ENCODE data around the gene FHDC1. TPM values are rescaled to one million over a fixed set of nuclear protein-coding genes. Genes with fewer than 3 reads are reported as not detected.

The FHDC1 gene
- total RNA-seq, 2 experiments from 2014 or later: 0.12 to 0.14 TPM

GRCh38 chr4:152968806-152969394 is 32.8 kb downstream of the FHDC1 start:
- Mint-ChIP-seq H3K27me3 (peaks cover 4% of the 10 kb centered on the region), H3K4me1 (no peaks in the 10 kb centered on the region), H3K36me3 (no peaks in the 10 kb centered on the region), H3K9me3 (ENCODE audit: low read depth) (no peaks in the 10 kb centered on the region), H3K4me3 (no peak overlapping the region), H3K27ac (no peak overlapping the region)
- CTCF ChIA-PET: interaction anchor here (1.2 kb wide), 1 partner anchor 122 kb away, joined by 4 read pairs; no protein-coding TSS in a partner anchor
- ATAC-seq (no peak), DNase-seq (no peak)

GRCh38 chr4:152970102-152970820 is 34.1 kb downstream of the FHDC1 start:
- Mint-ChIP-seq H3K4me1 (no peaks in the 10 kb centered on the region), H3K36me3 (no peaks in the 10 kb centered on the region), H3K27me3 (no peaks in the 10 kb centered on the region), H3K4me3 (no peak overlapping the region), H3K9me3 (ENCODE audit: low read depth) (no peaks in the 10 kb centered on the region), H3K27ac (no peak overlapping the region)
- CTCF ChIA-PET: interaction anchor here (1.2 kb wide), 1 partner anchor 124 kb away, joined by 4 read pairs; no protein-coding TSS in a partner anchor
- no peak for ATAC-seq
- DNase-seq: no peak

- H3K4me1 Mint-ChIP-seq: no peaks in the 10 kb centered on the region
- no peaks in the 10 kb centered on the region for H3K9me3 Mint-ChIP-seq (ENCODE audit: low read depth)
- CTCF ChIA-PET: no interaction called here
- ATAC-seq: no peak
- H3K27ac Mint-ChIP-seq: no peak overlapping the region
- H3K4me3 Mint-ChIP-seq: no peak overlapping the region
- H3K27me3 Mint-ChIP-seq: no peaks in the 10 kb centered on the region
- no peak for DNase-seq
- H3K36me3 Mint-ChIP-seq: no peaks in the 10 kb centered on the region
These were observed 34.9 kb downstream of the FHDC1 start for GRCh38 chr4:152971053-152971452.

- Mint-ChIP-seq H3K9me3 (ENCODE audit: low read depth) (no peaks in the 10 kb centered on the region), H3K4me1 (no peaks in the 10 kb centered on the region), H3K27ac (no peak overlapping the region), H3K36me3 (no peaks in the 10 kb centered on the region), H3K4me3 (no peak overlapping the region), H3K27me3 (peaks cover 2% of the 10 kb centered on the region)
- DNase-seq (no peak), ATAC-seq (no peak)
- CTCF ChIA-PET: no interaction called here
These were observed 36.9 kb downstream of the FHDC1 start for GRCh38 chr4:152972821-152973628.

GRCh38 chr4:152973629-152974467 is 37.7 kb downstream of the FHDC1 start:
- H3K4me3 Mint-ChIP-seq: no peak overlapping the region
- no peaks in the 10 kb centered on the region for H3K9me3 Mint-ChIP-seq (ENCODE audit: low read depth)
- DNase-seq (no peak), ATAC-seq (no peak)
- H3K36me3 Mint-ChIP-seq: no peaks in the 10 kb centered on the region
- peaks cover 6% of the 10 kb centered on the region for H3K27me3 Mint-ChIP-seq
- H3K27ac Mint-ChIP-seq: no peak overlapping the region
- CTCF ChIA-PET: no interaction called here
- no peaks in the 10 kb centered on the region for H3K4me1 Mint-ChIP-seq

GRCh38 chr4:152974468-152975379 is 38.6 kb downstream of the FHDC1 start:
- Mint-ChIP-seq H3K4me3 (no peak overlapping the region), H3K36me3 (no peaks in the 10 kb centered on the region), H3K9me3 (ENCODE audit: low read depth) (no peaks in the 10 kb centered on the region), H3K4me1 (no peaks in the 10 kb centered on the region), H3K27me3 (peaks cover 6% of the 10 kb centered on the region), H3K27ac (no peak overlapping the region)
- no peak for DNase-seq
- CTCF ChIA-PET: no interaction called here
- ATAC-seq: no peak

- ATAC-seq (no peak), DNase-seq (no peak)
- Mint-ChIP-seq H3K4me3 (no peak overlapping the region), H3K36me3 (no peaks in the 10 kb centered on the region), H3K27me3 (peaks cover 6% of the 10 kb centered on the region), H3K27ac (no peak overlapping the region), H3K4me1 (no peaks in the 10 kb centered on the region), H3K9me3 (ENCODE audit: low read depth) (no peaks in the 10 kb centered on the region)
- CTCF ChIA-PET: no interaction called here
These were observed 39.5 kb downstream of the FHDC1 start for GRCh38 chr4:152975380-152976211.

- H3K9me3 Mint-ChIP-seq (ENCODE audit: low read depth): no peaks in the 10 kb centered on the region
- no peak for ATAC-seq
- no peaks in the 10 kb centered on the region for H3K4me1 Mint-ChIP-seq
- H3K27ac Mint-ChIP-seq: no peak overlapping the region
- no peak overlapping the region for H3K4me3 Mint-ChIP-seq
- no peaks in the 10 kb centered on the region for H3K36me3 Mint-ChIP-seq
- peaks cover 9% of the 10 kb centered on the region for H3K27me3 Mint-ChIP-seq
- DNase-seq: no peak
- CTCF ChIA-PET: no interaction called here
These were observed 40.2 kb downstream of the FHDC1 start for GRCh38 chr4:152976212-152976761.

- H3K36me3 Mint-ChIP-seq: no peaks in the 10 kb centered on the region
- DNase-seq (no peak), ATAC-seq (no peak)
- CTCF ChIA-PET: no interaction called here
- H3K4me3 Mint-ChIP-seq: no peak overlapping the region
- peaks cover 9% of the 10 kb centered on the region for H3K27me3 Mint-ChIP-seq
- H3K27ac Mint-ChIP-seq: no peak overlapping the region
- no peaks in the 10 kb centered on the region for H3K9me3 Mint-ChIP-seq (ENCODE audit: low read depth)
- no peaks in the 10 kb centered on the region for H3K4me1 Mint-ChIP-seq
These were observed 43.7 kb downstream of the FHDC1 start for GRCh38 chr4:152979731-152980330.

- H3K9me3 Mint-ChIP-seq (ENCODE audit: low read depth): no peaks in the 10 kb centered on the region
- H3K4me3 Mint-ChIP-seq: no peak overlapping the region
- no peak for DNase-seq
These were observed 45.2 kb downstream of the FHDC1 start for GRCh38 chr4:152981278-152981677.

GRCh38 chr4:152981842-152982241 is 45.7 kb downstream of the FHDC1 start:
- no peak for DNase-seq
- Mint-ChIP-seq H3K27ac (no peak overlapping the region), H3K4me1 (no peaks in the 10 kb centered on the region), H3K36me3 (no peaks in the 10 kb centered on the region), H3K4me3 (no peak overlapping the region), H3K9me3 (ENCODE audit: low read depth) (no peaks in the 10 kb centered on the region), H3K27me3 (peaks cover 14% of the 10 kb centered on the region)
- CTCF ChIA-PET: no interaction called here
- no peak for ATAC-seq

More at GRCh38 chr4:152981278-152981677, 45.2 kb downstream of the FHDC1 start:
- H3K27me3 Mint-ChIP-seq: peaks cover 10% of the 10 kb centered on the region
- no peaks in the 10 kb centered on the region for H3K4me1 Mint-ChIP-seq
- no peak overlapping the region for H3K27ac Mint-ChIP-seq
- H3K36me3 Mint-ChIP-seq: no peaks in the 10 kb centered on the region
- no peak for ATAC-seq
- CTCF ChIA-PET: no interaction called here
